GM06990 (cell line): ENCODE data around the gene ZNF205.
"Not testable (repeated sequence)": the region's sequence is repeated elsewhere in the genome, so short reads cannot be mapped to it uniquely, and the experiment has no call there.

Source experiments
- DNase-seq: peaks from one replicate; pipeline ENCODE4 v3.0.0-alpha.2; 2011; ENCODE audit not compliant: insufficient read length; ENCODE audit errors: extremely low read depth
- H3K27me3 ChIP-seq: replicated peaks from 2 replicates; pipeline ENCODE4 v1.6.0; 2011; ENCODE audit warnings: low read length; ENCODE audit not compliant: control insufficient read depth, insufficient read depth
- H3K36me3 ChIP-seq: 2 replicates; pipeline ENCODE4 v1.5.1; 2011; ENCODE audit warnings: low read length; ENCODE audit not compliant: control insufficient read depth, insufficient read depth
- H3K4me3 ChIP-seq: replicated peaks from 2 replicates; pipeline ENCODE4 v1.5.1; 2011; ENCODE audit warnings: low read depth, mild to moderate bottlenecking, control low read depth, low read length
- TF ChIP-seq, protein P1 (sequence below): IDR thresholded peaks from 2 replicates; pipeline ENCODE4 v1.5.1; 2011; ENCODE audit warnings: low read length, control low read depth, mild to moderate bottlenecking, inconsistent platforms; ENCODE audit not compliant: insufficient read depth, poor library complexity, severe bottlenecking

Gene ZNF205

DNA sequence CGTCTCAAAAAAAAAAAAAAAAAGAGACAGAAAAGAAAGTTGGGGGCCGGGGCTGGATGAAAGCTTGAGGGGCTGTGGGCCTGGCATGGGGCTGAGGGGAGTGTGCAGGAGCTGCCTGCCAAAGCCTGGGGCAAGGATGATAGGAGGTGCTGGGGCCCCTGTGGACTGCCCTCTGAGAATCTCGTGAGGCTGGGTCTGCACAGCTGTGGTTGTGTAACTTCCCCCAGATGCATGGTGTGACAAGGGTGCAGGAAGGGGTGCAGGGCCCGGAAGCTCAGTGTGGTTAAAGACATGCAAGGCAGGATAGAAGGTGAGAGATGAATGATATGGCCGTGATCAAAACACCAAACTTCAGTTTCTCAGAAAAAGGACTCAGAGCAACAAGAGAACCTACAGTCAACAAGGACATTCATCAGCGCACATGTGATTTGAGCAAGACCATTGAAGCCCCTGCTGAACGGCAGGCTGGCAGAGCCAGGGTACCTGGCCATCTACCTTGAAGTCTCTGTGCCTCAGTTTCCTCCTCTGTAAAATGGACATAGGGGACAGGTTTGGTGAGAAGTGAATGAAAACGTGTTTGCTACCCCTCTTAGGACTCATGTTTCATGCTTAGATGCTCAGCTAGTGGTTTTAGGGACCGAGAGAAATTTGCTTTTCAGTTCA, 37.4 kb upstream of the ZNF205 start:
- Histone ChIP-seq H3K36me3 (no peaks in the 10 kb centered on the region), H3K27me3 (no peaks in the 10 kb centered on the region), H3K4me3 (peak overlapping the region; percentile 10; the same call in 1 of the 2 replicates)
- TF ChIP-seq, protein P1, sequence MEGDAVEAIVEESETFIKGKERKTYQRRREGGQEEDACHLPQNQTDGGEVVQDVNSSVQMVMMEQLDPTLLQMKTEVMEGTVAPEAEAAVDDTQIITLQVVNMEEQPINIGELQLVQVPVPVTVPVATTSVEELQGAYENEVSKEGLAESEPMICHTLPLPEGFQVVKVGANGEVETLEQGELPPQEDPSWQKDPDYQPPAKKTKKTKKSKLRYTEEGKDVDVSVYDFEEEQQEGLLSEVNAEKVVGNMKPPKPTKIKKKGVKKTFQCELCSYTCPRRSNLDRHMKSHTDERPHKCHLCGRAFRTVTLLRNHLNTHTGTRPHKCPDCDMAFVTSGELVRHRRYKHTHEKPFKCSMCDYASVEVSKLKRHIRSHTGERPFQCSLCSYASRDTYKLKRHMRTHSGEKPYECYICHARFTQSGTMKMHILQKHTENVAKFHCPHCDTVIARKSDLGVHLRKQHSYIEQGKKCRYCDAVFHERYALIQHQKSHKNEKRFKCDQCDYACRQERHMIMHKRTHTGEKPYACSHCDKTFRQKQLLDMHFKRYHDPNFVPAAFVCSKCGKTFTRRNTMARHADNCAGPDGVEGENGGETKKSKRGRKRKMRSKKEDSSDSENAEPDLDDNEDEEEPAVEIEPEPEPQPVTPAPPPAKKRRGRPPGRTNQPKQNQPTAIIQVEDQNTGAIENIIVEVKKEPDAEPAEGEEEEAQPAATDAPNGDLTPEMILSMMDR = no peak
- peak; percentile 76 for DNase-seq

DNA sequence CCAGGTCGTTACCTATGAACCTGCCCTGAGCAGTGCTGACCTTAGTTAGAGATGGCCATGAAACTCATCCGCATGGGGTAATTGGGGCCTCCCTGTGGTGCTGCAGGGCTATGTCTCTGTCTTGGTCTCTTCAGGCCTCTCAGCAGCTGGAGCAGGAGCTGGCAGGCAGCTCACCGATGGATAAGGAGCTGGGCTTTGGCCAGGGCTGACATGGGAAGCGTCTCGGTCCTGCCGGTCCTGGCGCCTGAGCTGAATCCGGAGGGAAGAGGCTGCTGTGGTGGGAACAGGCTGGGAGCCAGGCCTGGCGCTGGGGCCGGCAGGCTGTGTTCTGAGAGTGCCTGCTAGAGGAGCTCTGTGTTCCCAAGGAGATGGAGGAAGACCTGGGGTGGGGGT, 36.9 kb upstream of the ZNF205 start:
- no peak overlapping the region for H3K4me3 ChIP-seq
- H3K27me3 ChIP-seq = no peaks in the 10 kb centered on the region
- H3K36me3 ChIP-seq = no peaks in the 10 kb centered on the region
- TF ChIP-seq, protein P1 = no peak
- no peak for DNase-seq

DNA sequence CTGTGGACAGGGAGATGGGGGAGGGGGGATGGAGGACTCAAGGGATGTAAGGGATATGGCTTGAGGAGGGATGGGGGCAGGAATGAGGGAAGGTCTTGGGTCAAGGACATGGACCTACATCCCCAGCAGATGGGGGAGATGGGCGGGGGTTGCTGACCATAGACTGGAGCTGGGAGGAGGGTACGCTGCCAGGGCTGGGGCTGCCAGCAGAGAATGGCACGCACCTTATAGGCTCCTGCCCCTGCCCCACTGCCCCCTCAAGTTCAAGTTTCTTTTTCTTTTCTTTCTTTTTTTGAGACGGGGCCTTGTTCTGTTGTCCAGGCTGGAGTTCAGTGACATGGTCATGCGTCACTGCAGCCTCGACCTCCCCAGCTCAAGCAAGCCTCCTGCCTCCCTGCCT, 36.4 kb upstream of the ZNF205 start:
- DNase-seq, H3K36me3 ChIP-seq, H3K4me3 ChIP-seq, H3K27me3 ChIP-seq: not testable (repeated sequence)

DNA sequence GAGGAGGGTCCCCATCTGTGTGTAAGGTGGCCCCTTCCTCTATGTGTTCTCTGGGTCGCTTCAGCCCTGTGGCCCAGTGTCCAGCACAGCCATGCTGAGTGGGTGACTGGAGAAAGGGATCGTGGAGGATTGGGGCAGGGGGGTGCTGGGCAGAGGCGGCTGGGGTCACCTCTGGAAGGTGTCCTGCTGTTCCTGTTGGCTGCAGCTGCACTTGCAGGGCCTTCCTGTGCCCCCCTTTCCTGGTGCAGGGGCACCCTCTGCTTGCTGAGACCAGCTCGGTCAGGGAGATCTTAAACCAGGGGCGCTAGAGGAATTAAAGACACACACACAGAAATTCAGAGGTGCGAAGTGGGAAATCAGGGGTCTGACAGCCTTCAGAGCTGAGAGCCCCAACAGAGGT, 35.8 kb upstream of the ZNF205 start:
- Histone ChIP-seq H3K36me3 (no peaks in the 10 kb centered on the region), H3K27me3 (no peaks in the 10 kb centered on the region), H3K4me3 (peak overlapping the region; percentile 31)
- no peak for DNase-seq
- TF ChIP-seq, protein P1 = no peak

DNA sequence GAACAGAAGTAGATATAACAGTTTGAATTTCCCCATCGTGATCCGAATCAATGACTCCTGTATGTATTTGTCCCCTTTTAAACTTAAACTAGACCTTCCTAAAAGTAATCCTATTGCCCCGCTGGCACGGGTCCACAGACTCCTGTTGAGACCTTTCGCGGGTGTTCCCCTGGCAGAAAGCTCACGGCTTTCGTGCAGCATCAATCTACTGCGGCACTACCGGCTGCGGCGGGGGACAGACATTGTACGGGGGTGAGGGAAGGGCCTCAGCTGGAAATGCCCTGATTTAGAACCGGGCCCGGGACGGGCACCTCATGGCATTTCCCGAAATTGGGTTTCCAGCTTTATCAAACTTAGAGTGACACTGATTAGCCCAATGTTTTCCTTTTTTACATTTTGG, 32.4 kb upstream of the ZNF205 start:
- H3K36me3 ChIP-seq = no peaks in the 10 kb centered on the region
- no peak for DNase-seq
- H3K27me3 ChIP-seq = no peaks in the 10 kb centered on the region
- no peak overlapping the region for H3K4me3 ChIP-seq
- TF ChIP-seq, protein P1 = no peak

DNA sequence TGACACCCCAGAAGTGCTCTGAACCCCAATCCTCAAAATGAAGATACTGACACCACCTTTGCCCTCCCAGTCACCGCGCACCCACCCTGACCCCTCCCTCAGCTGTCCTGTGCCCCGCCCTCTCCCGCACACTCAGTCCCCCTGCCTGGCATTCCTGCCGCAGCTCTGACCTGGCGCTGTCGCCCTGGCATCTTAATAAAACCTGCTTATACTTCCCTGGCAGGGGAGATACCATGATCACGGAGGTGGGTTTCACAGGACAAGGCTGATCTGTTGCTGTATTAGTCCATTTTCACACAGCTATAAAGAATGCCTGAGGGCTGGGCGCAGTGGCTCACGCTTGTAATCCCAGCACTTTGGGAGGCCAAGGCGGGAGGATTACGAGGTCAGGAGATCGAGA, 30.4 kb upstream of the ZNF205 start:
- not testable (repeated sequence) for H3K4me3 ChIP-seq, DNase-seq, H3K36me3 ChIP-seq, H3K27me3 ChIP-seq

DNA sequence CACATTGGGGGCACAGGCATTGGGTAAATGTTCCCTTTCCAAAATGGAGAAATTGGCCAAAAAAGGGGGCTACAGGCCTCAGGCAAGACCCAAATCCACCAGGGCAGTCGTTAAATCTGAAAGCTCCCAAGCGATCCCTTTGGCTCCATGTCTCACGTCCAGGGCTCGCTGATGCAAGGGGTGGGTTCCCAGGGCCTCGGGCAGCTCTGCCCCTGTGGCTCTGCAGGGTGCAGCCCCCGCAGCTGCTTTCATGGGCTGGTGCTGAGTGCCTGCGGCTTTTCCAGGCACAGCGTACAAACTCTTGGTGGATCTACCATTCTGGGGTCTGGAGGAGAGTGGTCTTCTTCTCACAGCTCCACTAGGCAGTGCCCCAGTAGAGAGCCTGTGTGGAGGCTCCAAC, 29.0 kb upstream of the ZNF205 start:
- H3K36me3 ChIP-seq, H3K27me3 ChIP-seq, H3K4me3 ChIP-seq, DNase-seq: not testable (repeated sequence)
